ENCODE data around the gene COL26A1. TPM values are rescaled to one million over a fixed set of nuclear protein-coding genes. Genes with fewer than 3 reads are reported as not detected.

Gene COL26A1
- total RNA-seq, 2 donors from 2014 or later = 0.35 TPM; not detected in 1

DNA sequence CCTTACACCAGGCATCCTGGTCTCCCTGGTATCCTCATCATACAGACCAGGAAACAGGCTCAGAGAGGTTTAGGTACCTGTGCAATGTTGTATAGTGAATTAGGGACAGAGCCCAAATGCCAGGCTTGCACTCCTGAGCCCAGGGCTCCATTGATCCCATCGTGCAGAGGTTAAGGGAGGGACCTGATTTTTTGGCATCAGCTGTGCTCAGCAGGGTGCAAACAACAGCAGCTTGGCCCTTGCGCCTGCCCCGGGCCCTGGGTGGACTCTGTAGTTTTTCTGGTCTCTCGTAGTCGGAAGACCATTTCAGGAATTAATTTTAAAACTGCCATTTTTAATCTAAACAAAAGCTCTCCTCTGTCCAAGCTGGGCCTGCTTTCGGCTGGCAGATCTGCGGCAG lies 79.2 kb downstream of the COL26A1 start:
- Histone ChIP-seq H3K4me1 (no peaks in the 10 kb centered on the region), H3K27ac (no peak overlapping the region), H3K9me3 (no peaks in the 10 kb centered on the region), H3K27me3 (no peaks in the 10 kb centered on the region), H3K4me3 (no peak overlapping the region), H3K9ac (ENCODE audit: low read depth in 2 of 2, low read length in 2 of 2) (no peak overlapping the region), H3K36me3 (no peaks in the 10 kb centered on the region)
- TF ChIP-seq, protein P1, sequence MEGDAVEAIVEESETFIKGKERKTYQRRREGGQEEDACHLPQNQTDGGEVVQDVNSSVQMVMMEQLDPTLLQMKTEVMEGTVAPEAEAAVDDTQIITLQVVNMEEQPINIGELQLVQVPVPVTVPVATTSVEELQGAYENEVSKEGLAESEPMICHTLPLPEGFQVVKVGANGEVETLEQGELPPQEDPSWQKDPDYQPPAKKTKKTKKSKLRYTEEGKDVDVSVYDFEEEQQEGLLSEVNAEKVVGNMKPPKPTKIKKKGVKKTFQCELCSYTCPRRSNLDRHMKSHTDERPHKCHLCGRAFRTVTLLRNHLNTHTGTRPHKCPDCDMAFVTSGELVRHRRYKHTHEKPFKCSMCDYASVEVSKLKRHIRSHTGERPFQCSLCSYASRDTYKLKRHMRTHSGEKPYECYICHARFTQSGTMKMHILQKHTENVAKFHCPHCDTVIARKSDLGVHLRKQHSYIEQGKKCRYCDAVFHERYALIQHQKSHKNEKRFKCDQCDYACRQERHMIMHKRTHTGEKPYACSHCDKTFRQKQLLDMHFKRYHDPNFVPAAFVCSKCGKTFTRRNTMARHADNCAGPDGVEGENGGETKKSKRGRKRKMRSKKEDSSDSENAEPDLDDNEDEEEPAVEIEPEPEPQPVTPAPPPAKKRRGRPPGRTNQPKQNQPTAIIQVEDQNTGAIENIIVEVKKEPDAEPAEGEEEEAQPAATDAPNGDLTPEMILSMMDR (IDR thresholded peaks at IDR 0.05) = no peak
- no peak for DNase-seq
- intact Hi-C loops (cut with DNase I) = no loop called here

DNA sequence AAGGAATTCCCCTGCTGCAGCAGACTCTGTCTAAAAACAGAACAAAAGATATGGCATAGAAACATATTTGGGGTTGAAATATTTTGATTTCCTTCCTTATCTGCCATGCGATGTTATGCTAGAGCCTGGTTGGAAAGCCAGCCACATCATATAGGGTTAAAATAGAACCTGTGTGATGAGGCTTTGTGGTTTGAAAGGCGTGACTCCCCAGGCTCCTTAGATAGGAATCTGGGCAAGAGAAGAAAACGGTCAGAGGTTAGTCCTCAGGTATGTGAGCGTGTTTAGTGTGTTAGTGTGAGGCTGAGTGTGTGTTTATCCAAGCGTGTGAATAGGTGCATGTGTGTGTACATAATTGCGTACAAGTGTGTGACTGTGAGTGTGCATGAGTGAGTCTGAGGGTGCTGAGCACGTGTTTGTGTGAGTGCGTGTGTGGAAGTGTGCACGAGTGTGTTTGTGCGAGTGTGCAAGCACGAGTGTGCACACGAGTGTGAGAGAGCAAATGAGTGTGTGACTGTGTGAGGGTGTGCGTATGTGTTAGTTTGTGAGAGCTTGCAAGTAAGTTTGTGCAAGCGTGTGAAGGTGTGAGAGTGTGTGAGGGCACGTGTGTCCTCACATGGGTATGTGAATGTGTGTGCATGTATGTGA lies 79.9 kb downstream of the COL26A1 start:
- Histone ChIP-seq H3K9ac (ENCODE audit: low read depth in 2 of 2, low read length in 2 of 2) (no peak overlapping the region), H3K4me3 (no peak overlapping the region), H3K4me1 (no peaks in the 10 kb centered on the region), H3K27ac (no peak overlapping the region), H3K36me3 (no peaks in the 10 kb centered on the region), H3K9me3 (no peaks in the 10 kb centered on the region), H3K27me3 (no peaks in the 10 kb centered on the region)
- DNase-seq = no peak
- intact Hi-C loops (cut with DNase I) = no loop called here
- TF ChIP-seq, protein P1 (IDR thresholded peaks at IDR 0.05) = no peak

DNA sequence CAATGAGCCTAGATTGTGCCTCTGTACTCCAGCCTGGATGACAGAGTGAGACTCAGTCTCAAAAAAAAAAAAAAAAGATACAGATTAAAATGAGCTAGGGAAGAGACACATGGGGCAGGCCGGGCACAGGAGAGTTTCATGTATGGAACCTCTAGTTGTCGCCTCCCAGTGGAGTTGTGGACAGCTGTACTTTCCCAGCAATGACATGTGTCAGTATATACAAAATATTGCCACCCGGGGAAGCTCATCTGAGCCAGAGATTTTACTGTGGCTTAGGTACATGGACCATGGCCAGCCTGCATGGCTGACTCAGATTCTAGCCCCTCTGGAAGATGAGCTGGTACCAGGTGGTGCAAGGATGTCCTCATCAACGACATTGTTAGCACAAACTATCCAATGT lies 87.4 kb downstream of the COL26A1 start:
- intact Hi-C loops (cut with DNase I) = no loop called here
- no peaks in the 10 kb centered on the region for H3K4me1 ChIP-seq
- H3K27me3 ChIP-seq = no peaks in the 10 kb centered on the region
- H3K27ac ChIP-seq = no peak overlapping the region
- H3K36me3 ChIP-seq = no peaks in the 10 kb centered on the region
- TF ChIP-seq, protein P1 (IDR thresholded peaks at IDR 0.05) = no peak
- no peak overlapping the region for H3K9ac ChIP-seq (ENCODE audit: low read depth in 2 of 2, low read length in 2 of 2)
- H3K9me3 ChIP-seq = no peaks in the 10 kb centered on the region
- DNase-seq = no peak
- H3K4me3 ChIP-seq = no peak overlapping the region

DNA sequence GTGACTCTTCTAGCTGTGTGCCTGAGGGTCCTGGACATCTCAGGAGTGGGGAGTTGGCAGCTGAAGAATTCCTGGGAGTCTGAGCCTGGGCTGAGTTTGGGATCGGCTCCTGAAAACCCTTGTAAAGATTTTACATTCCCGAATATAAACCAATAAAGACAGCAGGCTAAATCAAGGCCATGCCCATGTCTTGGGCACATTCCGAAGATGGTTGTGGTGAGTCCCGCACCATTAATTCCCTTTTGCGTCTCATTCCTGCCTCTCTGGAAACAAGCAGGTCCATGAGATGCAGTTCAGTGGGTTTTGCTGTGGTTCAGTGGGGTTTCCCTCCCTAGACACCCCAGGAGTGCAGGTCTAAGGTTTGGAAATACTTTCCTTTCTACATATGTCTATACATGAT lies 90.9 kb downstream of the COL26A1 start:
- Histone ChIP-seq H3K9ac (ENCODE audit: low read depth in 2 of 2, low read length in 2 of 2) (no peak overlapping the region), H3K27me3 (no peaks in the 10 kb centered on the region), H3K9me3 (no peaks in the 10 kb centered on the region), H3K27ac (no peak overlapping the region), H3K4me1 (no peaks in the 10 kb centered on the region), H3K4me3 (no peak overlapping the region), H3K36me3 (no peaks in the 10 kb centered on the region)
- DNase-seq = no peak
- intact Hi-C loops (cut with DNase I) = no loop called here
- TF ChIP-seq, protein P1 (IDR thresholded peaks at IDR 0.05) = no peak

DNA sequence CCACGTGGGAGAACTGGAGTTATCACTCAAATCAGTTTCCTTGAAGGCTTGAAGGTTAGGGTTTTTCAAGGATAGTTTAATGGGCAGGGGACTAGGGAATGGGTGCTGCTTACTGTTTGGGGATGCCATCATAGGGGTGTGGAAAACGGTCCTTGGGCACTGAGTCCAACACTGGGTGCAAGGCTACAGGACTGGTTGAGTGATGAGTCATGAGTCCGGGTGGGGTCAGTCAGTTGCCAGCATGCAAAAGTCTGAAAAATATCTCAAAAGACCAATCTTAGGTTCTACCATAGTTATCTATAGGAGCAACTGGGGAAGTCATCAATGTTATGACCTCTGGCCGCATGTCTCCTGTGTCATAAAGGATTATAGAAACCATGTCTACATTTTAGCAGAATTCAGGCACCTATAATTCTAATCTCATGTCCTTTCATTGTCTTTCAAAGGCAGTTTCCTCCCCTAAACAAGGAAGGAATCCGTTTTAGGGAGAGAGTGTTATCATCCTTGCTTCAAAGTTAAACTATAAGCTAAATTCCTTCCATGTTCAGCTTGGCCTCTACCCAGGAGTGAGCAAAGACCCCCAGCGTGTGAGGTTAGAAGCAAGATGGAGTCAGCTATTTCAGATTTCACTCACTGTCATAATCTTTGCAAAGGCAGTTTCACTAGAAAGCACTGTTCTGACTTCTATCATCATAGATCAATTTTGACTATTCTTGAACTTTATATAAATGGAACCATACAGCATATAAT lies 94.5 kb downstream of the COL26A1 start:
- Histone ChIP-seq H3K4me1 (no peaks in the 10 kb centered on the region), H3K27me3 (no peaks in the 10 kb centered on the region), H3K36me3 (no peaks in the 10 kb centered on the region), H3K9me3 (no peaks in the 10 kb centered on the region), H3K9ac (ENCODE audit: low read depth in 2 of 2, low read length in 2 of 2) (no peak overlapping the region), H3K4me3 (no peak overlapping the region), H3K27ac (no peak overlapping the region)
- intact Hi-C loops (cut with DNase I) = no loop called here
- no peak for DNase-seq
- TF ChIP-seq, protein P1 (IDR thresholded peaks at IDR 0.05) = no peak
